Right forelimb (tissue), 1 donor: ENCODE measurements around the gene RNF123.
A peak's percentile ranks its signal among the peaks of the same experiment; 100 is the strongest.

Source experiments
- DNase-seq: peaks from one replicate; pipeline ENCODE4 v3.0.0-alpha.2; 2018

Gene RNF123

GRCh38 chr3:49659756-49660155 is 29.6 kb upstream of the RNF123 start:
- DNase-seq: no peak

GRCh38 chr3:49661281-49661680 is 28.1 kb upstream of the RNF123 start:
- DNase-seq: no peak

GRCh38 chr3:49662021-49662420 is 27.3 kb upstream of the RNF123 start:
- no peak for DNase-seq

- no peak for DNase-seq
Observed at GRCh38 chr3:49662720-49663413, 26.5 kb upstream of the RNF123 start.

GRCh38 chr3:49663831-49664230 is 25.5 kb upstream of the RNF123 start:
- no peak for DNase-seq

- DNase-seq: no peak
Observed at GRCh38 chr3:49664300-49664699, 25.1 kb upstream of the RNF123 start.

- DNase-seq: no peak
Observed at GRCh38 chr3:49665822-49666519, 23.4 kb upstream of the RNF123 start.

GRCh38 chr3:49666592-49666991 is 22.8 kb upstream of the RNF123 start:
- no peak for DNase-seq

- no peak for DNase-seq
Observed at GRCh38 chr3:49667701-49668413, 21.5 kb upstream of the RNF123 start.

- DNase-seq: no peak
Observed at GRCh38 chr3:49668414-49668797, 21.0 kb upstream of the RNF123 start.

GRCh38 chr3:49668861-49669260 is 20.5 kb upstream of the RNF123 start:
- no peak for DNase-seq

- no peak for DNase-seq
Observed at GRCh38 chr3:49669352-49669751, 20.0 kb upstream of the RNF123 start.

- DNase-seq: no peak
Observed at GRCh38 chr3:49670940-49671290, 18.4 kb upstream of the RNF123 start.

GRCh38 chr3:49671291-49672288 is 17.8 kb upstream of the RNF123 start:
- peak; percentile 77 for DNase-seq

GRCh38 chr3:49673121-49673714 is 16.1 kb upstream of the RNF123 start:
- DNase-seq: no peak

- peak; percentile 95 for DNase-seq
Observed at GRCh38 chr3:49673715-49674496, 15.5 kb upstream of the RNF123 start, which contains the start of gene APEH. TSS of gene APEH (plus strand) at chr3:49674351. CDS start at chr3:49674402, 51 bp downstream.

GRCh38 chr3:49674497-49674983 is 14.8 kb upstream of the RNF123 start:
- DNase-seq: no peak

GRCh38 chr3:49675912-49676311 is 13.4 kb upstream of the RNF123 start:
- no peak for DNase-seq

- DNase-seq: no peak
Observed at GRCh38 chr3:49680493-49681231, 8.7 kb upstream of the RNF123 start.

- DNase-seq: no peak
Observed at GRCh38 chr3:49681232-49681522, 8.2 kb upstream of the RNF123 start.

GRCh38 chr3:49681543-49681942 is 7.8 kb upstream of the RNF123 start:
- no peak for DNase-seq
